Mucosa of descending colon (tissue), 3 donors: ENCODE measurements around the gene KRT75. TPM values are rescaled to one million over a fixed set of nuclear protein-coding genes. Genes with fewer than 3 reads are reported as not detected.

Experiments used
- ATAC-seq: fragments of 200-7000 bp; cut with Tn5 transposase; one replicate; pipeline ENCODE4 v1.9.1; 2020; ENCODE audit warnings: mild to moderate bottlenecking, moderate library complexity
- DNase-seq, 3 donors: peaks; one replicate each; pipeline ENCODE4 v3.0.0-alpha.2; 2020
- H3K36me3 ChIP-seq: fragments of 200-600 bp; one replicate; pipeline ENCODE4 v1.8.0; 2021; ENCODE audit warnings: low read depth, mild to moderate bottlenecking
- H3K4me1 ChIP-seq: fragments of 200-600 bp; one replicate; pipeline ENCODE4 v1.8.0; 2021; ENCODE audit warnings: low read depth, mild to moderate bottlenecking
- H3K4me3 ChIP-seq: fragments of 200-600 bp; one replicate; pipeline ENCODE4 v1.8.0; 2021; ENCODE audit warnings: mild to moderate bottlenecking
- H3K9me3 ChIP-seq: fragments of 200-600 bp; one replicate; pipeline ENCODE4 v1.8.0; 2021; ENCODE audit warnings: mild to moderate bottlenecking
- intact Hi-C, 2 donors: fragments of 100-400 bp; cut with DNase I in 1 of 2; cut with micrococcal nuclease in 1 of 2; formaldehyde crosslinking; loops; one replicate each; pipeline versions ENCODE4 v1.11.0 to v1.11.1; 2022; cut with DNase I, micrococcal nuclease
- total RNA-seq, 3 donors: library from RNA; stranded (reverse); fragmentation: NEBNext Ultra II Directional in 2 of 3; extraction: Animal tissue kit (Norgen Biotek cat#: 25700) in 2 of 3; gene quantifications; one replicate each; pipeline versions ENCODE4 v1.2.1 to v1.2.4, GENCODE V29; 2021 to 2023
- TF ChIP-seq, protein P1 (sequence below): fragments of 200-600 bp; IDR thresholded peaks from one replicate; pipeline ENCODE4 v1.8.0; 2022; ENCODE audit warnings: antibody characterized with exemption, mild to moderate bottlenecking
- donor health status: DM: no; HTN: no; CAD: no; lungs with moderate emphysema.
- donor health status: DM: no; HTN: no; CAD: no.
- donor health status: DM: no; HTN: yes; CAD: no.

The KRT75 gene
- total RNA-seq, 3 donors from 2014 or later = not detected

GRCh38 chr12:52443966-52444365 lies 9.8 kb upstream of the KRT75 start:
- Histone ChIP-seq H3K4me1 (no peaks in the 10 kb centered on the region), H3K36me3 (no peaks in the 10 kb centered on the region), H3K4me3 (no peak overlapping the region), H3K9me3 (no peaks in the 10 kb centered on the region)
- DNase-seq (no peak), ATAC-seq (no peak)
- intact Hi-C loops = no loop called here
- TF ChIP-seq, protein P1, sequence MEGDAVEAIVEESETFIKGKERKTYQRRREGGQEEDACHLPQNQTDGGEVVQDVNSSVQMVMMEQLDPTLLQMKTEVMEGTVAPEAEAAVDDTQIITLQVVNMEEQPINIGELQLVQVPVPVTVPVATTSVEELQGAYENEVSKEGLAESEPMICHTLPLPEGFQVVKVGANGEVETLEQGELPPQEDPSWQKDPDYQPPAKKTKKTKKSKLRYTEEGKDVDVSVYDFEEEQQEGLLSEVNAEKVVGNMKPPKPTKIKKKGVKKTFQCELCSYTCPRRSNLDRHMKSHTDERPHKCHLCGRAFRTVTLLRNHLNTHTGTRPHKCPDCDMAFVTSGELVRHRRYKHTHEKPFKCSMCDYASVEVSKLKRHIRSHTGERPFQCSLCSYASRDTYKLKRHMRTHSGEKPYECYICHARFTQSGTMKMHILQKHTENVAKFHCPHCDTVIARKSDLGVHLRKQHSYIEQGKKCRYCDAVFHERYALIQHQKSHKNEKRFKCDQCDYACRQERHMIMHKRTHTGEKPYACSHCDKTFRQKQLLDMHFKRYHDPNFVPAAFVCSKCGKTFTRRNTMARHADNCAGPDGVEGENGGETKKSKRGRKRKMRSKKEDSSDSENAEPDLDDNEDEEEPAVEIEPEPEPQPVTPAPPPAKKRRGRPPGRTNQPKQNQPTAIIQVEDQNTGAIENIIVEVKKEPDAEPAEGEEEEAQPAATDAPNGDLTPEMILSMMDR = no peak

DNA sequence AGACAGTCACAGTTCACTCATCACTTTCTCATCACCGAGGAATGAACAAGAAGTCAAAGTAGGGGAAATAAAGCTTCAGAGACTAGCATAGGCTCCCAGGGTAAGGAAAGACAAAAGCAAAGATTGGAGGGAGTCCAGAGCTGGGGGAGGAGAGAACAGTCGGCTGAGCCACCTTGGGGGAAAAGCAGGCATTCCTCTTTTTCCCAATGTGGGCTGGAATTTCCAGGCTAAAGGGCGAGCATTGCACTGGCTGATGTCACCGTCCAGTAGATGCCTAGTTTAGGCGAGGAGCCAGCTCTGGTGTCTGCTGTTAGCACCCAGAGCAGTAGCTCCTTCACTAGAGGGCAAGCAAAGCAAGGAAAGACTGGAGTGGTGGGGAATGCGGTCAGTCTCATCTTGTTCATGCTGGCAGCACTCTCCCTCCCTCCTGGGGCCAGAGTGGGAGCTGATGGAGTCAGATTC lies 8.5 kb upstream of the KRT75 start:
- no peaks in the 10 kb centered on the region for H3K36me3 ChIP-seq
- intact Hi-C loops = no loop called here
- H3K4me1 ChIP-seq = no peaks in the 10 kb centered on the region
- TF ChIP-seq, protein P1 = no peak
- H3K9me3 ChIP-seq = no peaks in the 10 kb centered on the region
- no peak overlapping the region for H3K4me3 ChIP-seq
- DNase-seq = no peak
- no peak for ATAC-seq

DNA sequence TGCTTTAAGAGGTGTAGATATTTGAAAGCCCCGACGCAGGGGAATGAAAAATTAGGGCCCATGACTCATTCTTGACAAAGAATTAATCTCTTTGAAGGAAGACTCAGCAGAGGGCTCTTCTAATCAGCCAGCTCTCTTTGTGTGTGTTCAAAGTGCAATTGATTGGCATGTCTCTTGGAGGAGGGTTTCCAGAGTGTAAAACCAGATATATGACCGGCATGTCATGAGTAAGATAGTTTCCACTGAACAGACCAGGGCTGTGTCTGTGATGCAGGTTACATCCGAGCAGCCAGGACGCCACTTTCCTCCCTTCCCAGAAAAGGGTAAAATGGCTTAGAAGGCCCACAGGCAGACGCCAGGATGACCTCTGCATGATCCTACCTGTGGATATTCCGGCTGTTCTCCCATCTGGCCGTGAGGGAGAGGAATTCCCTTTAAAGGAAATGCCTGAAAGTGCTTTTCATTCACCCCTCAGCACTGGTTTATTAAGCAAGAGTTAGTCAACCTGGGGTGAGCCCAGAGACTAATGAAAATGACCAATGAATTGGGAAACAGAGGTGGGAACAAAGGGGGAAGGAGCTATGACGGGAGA lies 7.2 kb upstream of the KRT75 start:
- TF ChIP-seq, protein P1 = no peak
- Histone ChIP-seq H3K4me3 (no peak overlapping the region), H3K4me1 (peaks cover 2% of the 10 kb centered on the region), H3K9me3 (no peaks in the 10 kb centered on the region), H3K36me3 (no peaks in the 10 kb centered on the region)
- intact Hi-C loops = no loop called here
- DNase-seq (no peak), ATAC-seq (no peak)

DNA sequence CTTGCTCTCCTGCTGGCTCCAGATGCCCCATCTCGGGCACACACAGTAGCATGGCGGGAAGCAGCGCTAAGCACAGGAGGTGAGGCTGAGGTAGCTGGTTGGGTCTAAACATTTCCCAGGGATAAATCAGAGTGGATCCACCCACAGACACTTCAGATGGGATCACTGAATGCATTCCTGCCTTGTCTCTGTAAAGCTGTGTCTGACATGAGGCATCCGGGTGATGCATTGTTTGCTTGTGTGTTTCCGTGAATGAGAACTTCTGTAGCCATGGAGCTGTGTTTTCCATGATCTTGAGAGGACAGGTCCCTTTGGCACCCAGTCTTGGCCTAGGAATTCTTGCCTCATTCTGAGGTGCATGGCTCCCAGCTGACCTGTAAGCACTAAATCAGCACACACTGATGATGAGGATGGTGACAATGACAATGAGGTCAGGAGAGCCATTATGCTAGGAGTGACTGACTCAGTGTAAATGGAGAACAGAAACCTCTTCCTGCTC lies 6.7 kb upstream of the KRT75 start:
- ATAC-seq (no peak), DNase-seq (no peak)
- TF ChIP-seq, protein P1 = no peak
- H3K9me3 ChIP-seq = no peaks in the 10 kb centered on the region
- H3K36me3 ChIP-seq = no peaks in the 10 kb centered on the region
- H3K4me3 ChIP-seq = no peak overlapping the region
- intact Hi-C loops = no loop called here
- H3K4me1 ChIP-seq = peaks cover 7% of the 10 kb centered on the region

DNA sequence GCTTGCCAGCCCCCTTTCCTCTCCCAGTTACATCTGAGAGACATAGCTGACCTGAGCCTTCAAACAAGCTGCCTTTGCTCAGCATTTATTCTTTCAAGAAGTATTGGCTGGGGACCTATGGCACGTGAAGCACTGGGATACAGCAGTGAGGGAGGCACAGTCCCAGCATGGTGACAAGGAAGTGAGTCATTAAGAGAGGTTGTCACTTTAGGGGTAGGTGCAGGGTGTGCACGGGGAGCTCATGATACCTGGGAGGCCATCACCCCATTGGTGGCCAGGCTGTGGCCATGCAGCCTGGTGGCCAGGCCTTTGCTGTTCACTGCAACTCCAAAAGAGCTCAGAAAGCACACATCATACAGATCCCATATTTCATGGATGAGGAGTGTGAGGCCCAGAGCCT lies 5.7 kb upstream of the KRT75 start:
- peaks cover 8% of the 10 kb centered on the region for H3K4me1 ChIP-seq
- TF ChIP-seq, protein P1 = no peak
- intact Hi-C loops = no loop called here
- DNase-seq (no peak), ATAC-seq (no peak)
- H3K4me3 ChIP-seq = no peak overlapping the region
- H3K36me3 ChIP-seq = no peaks in the 10 kb centered on the region
- H3K9me3 ChIP-seq = no peaks in the 10 kb centered on the region
